Fibroblast of the aortic adventitia (primary cell): ENCODE measurements around the gene CFAP161. TPM values are rescaled to one million over a fixed set of nuclear protein-coding genes. Genes with fewer than 3 reads are reported as not detected.

Experiments
- DNase-seq: peaks from one replicate; pipeline ENCODE4 v3.0.0-alpha.2; 2010; ENCODE audit warnings: low read depth
- H3K4me3 ChIP-seq: 2 replicates; pipeline ENCODE4 v1.5.1; 2011; ENCODE audit warnings: low read depth, mild to moderate bottlenecking, control low read depth, low read length, moderate library complexity
- CTCF ChIP-seq: IDR thresholded peaks from 2 replicates; pipeline ENCODE4 v1.5.1; 2011; ENCODE audit warnings: mild to moderate bottlenecking, low read length, control low read depth, inconsistent platforms; ENCODE audit not compliant: insufficient read depth
- total RNA-seq: library from RNA; depleted of rRNA; stranded (reverse); fragments of >200 nt; gene quantifications from 2 replicates; pipeline ENCODE4 v1.2.3, GENCODE V29; 2012; ENCODE audit warnings: low replicate concordance

The CFAP161 gene
- total RNA-seq, 1 donor: not detected

- no peak for DNase-seq
- no peak for TF ChIP-seq CTCF
- no peak overlapping the region for H3K4me3 ChIP-seq
Observed at GRCh38 chr15:81088470-81089013, 45.5 kb upstream of the CFAP161 start.

- peak; percentile 90 for DNase-seq
- H3K4me3 ChIP-seq: no peak overlapping the region
- TF ChIP-seq CTCF: no peak
Observed at GRCh38 chr15:81091889-81092558, 42.0 kb upstream of the CFAP161 start.

GRCh38 chr15:81092559-81092902 lies 41.5 kb upstream of the CFAP161 start:
- DNase-seq: no peak

GRCh38 chr15:81093961-81094360 lies 40.1 kb upstream of the CFAP161 start:
- no peak overlapping the region for H3K4me3 ChIP-seq
- no peak for DNase-seq
- no peak for TF ChIP-seq CTCF

More at GRCh38 chr15:81092559-81092902, 41.5 kb upstream of the CFAP161 start:
- H3K4me3 ChIP-seq: no peak overlapping the region
- TF ChIP-seq CTCF: no peak

GRCh38 chr15:81095690-81096365 lies 38.2 kb upstream of the CFAP161 start:
- H3K4me3 ChIP-seq: no peak overlapping the region
- TF ChIP-seq CTCF: no peak

GRCh38 chr15:81096398-81096797 lies 37.7 kb upstream of the CFAP161 start:
- no peak for DNase-seq
- TF ChIP-seq CTCF: no peak
- no peak overlapping the region for H3K4me3 ChIP-seq

More at GRCh38 chr15:81095690-81096365, 38.2 kb upstream of the CFAP161 start:
- no peak for DNase-seq
